ENCODE data around the gene SHC2.
"Not testable (repeated sequence)": the region's sequence is repeated elsewhere in the genome, so short reads cannot be mapped to it uniquely, and the experiment has no call there.

SHC2 gene

DNA sequence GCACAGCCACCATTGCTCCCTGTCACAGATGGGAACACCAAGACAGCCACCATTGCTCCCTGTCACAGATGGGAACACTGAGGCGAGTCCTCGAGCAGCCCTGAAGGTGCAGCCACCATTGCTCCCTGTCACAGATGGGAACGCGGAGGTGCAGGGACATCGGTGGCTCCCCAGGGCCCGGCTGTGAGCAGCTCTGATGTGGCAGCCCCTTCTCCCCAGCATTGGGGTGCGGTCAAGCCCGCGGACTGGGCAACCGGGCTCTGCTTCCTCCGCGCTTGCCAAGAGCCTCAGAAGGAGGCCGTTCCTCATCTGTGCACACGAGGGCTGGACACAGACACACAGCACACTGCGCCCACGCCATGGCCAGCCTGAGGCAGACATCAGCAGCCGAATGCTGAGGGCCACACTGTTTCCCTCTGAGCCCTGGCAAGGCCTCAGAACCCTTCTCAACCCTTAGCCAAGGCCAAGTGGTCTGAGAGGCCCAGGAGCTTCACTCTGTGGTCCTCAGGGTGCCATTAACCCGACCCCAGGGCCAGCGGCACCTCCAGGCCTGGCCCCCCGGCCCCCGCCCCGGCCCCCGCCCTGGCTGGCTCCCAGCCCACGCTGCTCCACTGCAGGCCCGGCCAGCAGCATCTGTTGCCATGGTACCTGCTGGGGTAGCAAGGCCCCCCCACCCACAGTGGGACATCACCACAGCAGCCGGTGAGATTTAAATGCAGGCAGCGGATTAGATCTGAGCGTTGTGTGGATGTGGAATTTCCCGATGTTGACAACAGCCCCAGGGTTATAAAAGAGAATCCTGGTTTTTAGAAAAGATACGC lies 70.2 kb downstream of the SHC2 start:
- no peak for DNase-seq (ENCODE audit: low read depth in 2 of 3, low spot score in 2 of 3)

DNA sequence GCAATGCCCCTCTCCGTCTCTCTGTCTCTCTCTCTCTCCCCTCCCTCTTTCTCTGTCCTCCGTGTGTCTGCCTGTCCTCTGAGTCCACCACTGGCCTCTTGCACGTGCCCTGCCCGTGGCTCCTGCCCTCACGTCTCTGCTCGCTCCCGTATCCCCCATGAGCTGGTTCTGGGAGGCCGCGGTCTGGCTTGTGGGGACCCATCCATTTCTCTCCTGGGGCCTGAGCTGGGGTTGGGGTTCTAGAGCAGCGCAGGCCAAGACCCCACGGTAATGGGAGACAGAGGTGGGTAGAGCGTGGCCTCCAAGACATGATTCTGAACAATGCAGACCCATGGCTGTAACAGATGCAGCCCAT lies 70.9 kb downstream of the SHC2 start:
- DNase-seq (ENCODE audit: low read depth in 2 of 3, low spot score in 2 of 3), result no peak

DNA sequence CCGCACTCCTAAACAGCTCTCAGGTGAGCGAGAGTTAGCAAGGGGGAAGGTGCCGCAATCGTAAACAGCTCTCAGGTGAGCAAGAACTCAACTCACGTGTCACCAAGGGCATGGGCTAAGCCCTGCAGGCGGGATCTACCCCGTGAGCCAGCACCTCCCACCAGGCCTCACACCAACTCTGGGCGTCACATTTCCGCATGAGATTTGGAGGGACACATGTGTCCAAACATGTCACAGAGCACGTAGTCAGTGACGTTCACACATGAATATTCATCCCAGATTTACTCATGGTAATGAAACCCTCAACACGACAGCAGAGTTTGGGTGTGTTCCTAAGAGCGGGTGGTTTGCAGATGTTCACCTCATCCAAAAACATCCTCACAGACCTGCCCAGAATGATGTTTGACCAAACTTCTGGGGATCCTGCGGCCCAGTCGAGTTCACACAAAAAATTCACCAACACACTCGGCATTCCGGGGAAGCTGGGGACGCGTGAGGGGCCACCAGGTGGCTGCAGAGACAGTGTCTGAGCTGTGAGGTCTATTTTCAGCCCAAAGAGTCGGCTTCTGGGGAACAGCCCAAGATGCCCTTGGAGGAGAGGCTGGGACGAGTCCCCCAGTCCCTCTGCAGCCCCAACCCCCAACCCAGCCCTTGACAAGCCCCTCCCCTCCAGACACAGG lies 71.4 kb downstream of the SHC2 start:
- DNase-seq (ENCODE audit: low read depth in 2 of 3, low spot score in 2 of 3), result no peak

DNA sequence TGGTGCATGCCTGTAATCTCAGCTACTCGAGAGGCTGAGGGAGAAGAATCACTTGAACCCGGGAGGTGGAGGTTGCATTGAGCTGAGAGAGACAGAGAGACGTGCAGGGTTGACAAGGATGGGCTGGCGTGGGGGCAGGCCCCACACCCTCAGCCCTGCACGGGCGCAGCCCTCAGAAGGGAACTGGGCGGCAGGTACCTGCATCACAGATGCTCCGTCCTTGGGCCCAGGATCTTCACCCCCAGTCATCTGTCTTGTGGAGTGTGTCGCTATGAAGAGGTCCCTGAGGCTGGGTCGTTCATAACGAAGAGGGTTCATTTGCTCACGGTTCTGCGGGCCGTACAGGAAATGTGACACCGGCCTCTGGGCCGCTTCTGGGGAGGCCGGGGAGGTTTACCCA lies 72.1 kb downstream of the SHC2 start:
- no peak for DNase-seq (ENCODE audit: low read depth in 2 of 3, low spot score in 2 of 3)

DNA sequence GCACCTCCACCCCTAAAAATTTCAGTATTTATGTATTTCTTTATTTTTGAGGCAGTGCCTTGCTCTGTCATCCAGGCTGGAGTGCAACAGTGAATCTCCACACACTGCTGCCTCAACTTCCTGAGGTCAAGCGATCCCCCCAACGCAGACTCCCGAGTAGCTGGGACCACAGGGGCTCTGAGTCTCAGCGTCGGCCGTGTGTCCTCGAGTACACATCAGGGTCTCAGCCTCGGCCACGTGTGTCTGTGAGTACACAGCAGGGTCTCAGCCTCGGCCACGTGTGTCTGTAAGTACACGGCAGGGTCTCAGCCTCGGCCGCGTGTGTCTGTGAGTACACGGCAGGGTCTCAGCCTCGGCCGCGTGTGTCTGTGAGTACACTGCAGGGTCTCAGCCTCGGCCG lies 73.1 kb downstream of the SHC2 start:
- DNase-seq (ENCODE audit: low read depth in 2 of 3, low spot score in 2 of 3), result no peak

DNA sequence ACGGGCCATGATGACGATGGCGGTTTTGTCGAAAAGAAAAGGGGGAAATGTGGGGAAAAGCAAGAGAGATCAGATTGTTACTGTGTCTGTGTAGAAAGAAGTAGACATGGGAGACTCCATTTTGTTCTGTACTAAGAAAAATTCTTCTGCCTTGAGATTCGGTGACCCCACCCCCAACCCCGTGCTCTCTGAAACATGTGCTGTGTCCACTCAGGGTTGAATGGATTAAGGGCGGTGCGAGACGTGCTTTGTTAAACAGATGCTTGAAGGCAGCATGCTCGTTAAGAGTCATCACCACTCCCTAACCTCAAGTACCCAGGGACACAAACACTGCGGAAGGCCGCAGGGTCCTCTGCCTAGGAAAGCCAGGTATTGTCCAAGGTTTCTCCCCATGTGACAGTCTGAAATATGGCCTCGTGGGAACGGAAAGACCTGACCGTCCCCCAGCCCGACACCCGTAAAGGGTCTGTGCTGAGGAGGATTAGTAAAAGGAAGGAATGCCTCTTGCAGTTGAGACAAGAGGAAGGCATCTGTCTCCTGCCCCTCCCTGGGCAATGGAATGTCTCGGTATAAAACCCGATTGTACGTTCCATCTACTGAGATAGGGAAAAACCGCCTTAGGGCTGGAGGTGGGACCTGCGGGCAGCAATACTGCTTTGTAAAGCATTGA lies 74.1 kb downstream of the SHC2 start:
- not testable (repeated sequence) for DNase-seq (ENCODE audit: low read depth in 2 of 3, low spot score in 2 of 3)

DNA sequence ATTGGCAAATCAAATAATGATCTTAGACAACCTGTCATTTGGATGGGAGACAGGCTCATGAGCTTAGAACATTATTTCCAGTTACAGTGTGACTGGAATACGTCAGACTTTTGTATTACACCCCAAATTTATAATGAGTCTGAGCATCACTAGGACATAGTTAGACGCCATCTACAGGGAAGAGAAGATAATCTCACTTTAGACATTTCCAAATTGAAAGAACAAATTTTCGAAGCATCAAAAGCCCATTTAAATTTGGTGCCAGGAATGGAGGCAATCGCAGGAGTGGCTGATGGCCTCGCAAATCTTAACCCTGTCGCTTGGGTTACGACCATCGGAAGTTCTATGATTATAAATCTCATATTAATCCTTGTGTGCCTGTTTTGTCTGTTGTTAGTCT lies 74.6 kb downstream of the SHC2 start:
- DNase-seq (ENCODE audit: low read depth in 2 of 3, low spot score in 2 of 3), result not testable (repeated sequence)

DNA sequence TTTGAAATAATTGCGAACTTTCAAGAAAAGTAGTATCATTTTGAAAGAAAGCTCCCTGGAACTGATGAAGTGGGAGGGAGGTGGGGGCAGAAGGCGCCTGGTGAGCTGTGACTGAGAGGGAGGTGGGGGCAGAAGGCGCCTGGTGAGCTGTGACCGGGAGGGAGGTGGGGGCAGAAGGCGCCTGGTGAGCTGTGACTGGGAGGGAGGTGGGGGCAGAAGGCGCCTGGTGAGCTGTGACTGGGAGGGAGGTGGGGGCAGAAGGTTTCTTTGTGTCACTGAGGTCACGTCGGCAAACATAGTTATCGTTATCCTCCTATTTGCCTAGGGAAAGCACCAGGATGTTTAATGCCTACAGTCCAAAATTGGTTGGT lies 76.0 kb downstream of the SHC2 start:
- no peak for DNase-seq (ENCODE audit: low read depth in 2 of 3, low spot score in 2 of 3)

DNA sequence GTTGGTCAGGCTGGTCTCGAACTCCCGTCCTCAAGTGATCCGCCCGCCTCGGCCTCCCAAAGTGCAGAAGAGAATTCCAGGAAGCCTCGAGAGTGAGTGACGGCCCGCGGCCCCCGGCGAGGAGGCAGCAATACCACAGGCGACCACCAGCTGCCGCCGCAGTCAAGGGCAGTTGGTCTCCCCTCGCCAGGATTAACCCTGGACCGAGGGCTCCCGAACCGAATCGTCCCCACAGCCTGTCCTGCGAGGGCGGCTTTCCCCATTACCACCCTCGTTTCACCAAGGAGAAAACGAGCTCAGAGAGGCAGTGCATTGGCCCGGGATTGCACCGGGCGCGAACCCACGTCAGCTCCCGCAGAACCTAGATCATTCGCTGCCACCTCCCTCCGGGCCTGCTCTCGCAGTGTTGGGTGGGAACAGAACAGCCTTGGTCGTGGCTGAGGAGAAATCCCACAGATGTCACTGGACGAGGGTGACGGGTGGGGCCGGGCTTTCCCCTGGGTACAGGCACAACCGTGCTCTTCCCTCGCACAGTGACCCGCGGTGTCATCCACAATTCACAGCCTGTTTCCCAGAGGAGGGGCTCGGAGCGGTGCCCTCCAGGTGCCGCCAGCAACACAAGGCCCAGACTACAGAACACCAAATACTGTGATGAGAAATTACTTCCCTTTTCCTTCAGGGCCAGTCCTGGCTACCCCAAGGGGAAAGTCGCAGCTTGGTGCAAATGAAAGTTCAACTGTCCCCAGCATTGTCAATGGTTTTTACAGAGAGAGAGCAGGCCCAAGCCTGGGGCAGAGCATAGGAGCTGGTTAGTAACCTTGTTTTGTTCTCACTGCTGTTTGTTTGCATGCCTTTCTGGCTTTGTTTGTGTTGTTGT lies 76.7 kb downstream of the SHC2 start:
- no peak for DNase-seq (ENCODE audit: low read depth in 2 of 3, low spot score in 2 of 3)

DNA sequence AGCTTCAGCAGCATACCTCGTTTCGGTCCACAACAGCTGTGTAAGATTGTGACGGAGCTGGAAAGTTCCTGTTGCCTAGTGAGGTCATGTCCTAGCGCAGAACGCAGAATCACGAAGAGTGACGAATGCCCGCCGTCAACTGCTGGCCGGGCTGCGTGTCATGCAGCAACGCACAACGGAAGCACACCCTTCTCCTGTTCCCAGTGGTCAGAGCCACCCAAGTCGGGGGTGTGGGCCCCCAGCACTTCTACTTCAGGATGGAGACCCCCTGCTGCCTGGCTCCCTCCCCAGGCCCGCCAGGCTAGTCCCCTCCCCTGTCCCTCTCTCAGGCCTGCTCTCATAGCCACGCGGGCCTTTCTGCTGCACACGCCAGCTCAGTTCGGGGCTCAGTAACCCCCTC lies 77.8 kb downstream of the SHC2 start:
- no peak for DNase-seq (ENCODE audit: low read depth in 2 of 3, low spot score in 2 of 3)

DNA sequence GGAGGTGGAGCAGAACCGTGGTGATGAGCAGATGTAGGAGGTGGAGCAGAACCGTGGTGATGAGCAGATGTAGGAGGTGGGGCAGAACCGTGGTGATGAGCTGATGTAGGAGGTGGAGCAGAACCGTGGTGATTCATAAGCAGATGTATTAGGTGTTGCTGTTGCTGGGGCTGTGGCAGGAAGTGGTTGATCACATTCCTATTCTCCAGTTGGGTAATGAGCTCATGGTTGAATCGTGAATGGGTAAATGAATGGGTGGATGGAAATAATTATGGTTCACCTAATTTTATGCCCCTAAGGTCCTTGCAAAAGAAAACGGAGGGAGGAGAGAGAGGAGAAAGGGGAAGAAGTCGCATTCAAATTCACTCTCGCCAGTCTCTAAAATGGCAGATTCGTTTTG lies 78.3 kb downstream of the SHC2 start:
- DNase-seq (ENCODE audit: low read depth in 2 of 3, low spot score in 2 of 3), result not testable (repeated sequence)

DNA sequence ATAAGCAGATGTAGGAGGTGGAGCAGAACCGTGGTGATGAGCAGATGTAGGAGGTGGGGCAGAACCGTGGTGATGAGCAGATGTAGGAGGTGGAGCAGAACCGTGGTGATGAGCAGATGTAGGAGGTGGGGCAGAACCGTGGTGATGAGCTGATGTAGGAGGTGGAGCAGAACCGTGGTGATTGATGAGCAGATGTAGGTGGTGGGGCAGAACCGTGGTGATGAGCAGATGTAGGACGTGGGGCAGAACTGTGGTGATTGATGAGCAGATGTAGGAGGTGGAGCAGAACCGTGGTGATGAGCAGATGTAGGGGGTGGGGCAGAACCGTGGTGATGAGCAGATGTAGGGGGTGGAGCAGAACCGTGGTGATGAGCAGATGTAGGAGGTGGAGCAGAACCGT lies 78.9 kb downstream of the SHC2 start:
- peak in 1 of 3 experiments; percentile 13 for DNase-seq (ENCODE audit: low read depth in 2 of 3, low spot score in 2 of 3)

DNA sequence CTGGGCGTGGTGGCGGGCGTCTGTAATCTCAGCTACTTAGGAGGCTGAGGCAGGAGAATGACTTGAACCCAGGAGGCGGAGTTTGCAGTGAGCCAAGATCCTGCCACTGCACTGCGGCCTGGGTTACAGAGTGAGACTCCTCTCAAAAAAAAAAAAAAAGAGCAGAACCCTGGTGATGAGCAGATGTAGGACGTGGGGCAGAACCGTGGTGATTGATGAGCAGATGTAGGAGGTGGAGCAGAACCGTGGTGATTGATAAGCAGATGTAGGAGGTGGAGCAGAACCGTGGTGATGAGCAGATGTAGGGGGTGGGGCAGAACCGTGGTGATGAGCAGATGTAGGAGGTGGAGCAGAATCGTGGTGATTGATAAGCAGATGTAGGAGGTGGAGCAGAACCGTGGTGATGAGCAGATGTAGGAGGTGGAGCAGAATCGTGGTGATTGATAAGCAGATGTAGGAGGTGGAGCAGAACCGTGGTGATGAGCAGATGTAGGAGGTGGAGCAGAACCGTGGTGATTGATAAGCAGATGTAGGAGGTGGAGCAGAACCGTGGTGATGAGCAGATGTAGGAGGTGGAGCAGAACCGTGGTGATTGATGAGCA lies 80.1 kb downstream of the SHC2 start:
- DNase-seq (ENCODE audit: low read depth in 2 of 3, low spot score in 2 of 3), result not testable (repeated sequence)

DNA sequence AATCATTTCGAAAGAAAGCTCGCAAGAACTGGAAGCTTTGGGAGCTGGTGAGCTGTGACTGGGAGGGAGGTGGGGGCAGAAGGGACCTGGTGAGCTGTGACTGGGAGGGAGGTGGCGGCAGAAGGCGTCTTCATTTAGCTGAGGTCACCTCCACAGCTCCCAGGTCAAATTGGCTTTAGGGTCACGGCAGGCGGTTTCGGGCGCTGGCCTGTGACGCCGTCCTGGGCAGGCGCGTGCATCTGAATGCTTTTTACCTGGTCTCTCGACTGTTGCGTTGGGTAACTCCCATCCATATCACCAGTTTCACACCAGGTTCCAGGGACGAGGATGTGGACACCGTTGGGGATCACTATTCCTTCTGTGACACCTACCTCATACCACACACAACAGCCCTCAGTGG lies 81.0 kb downstream of the SHC2 start:
- DNase-seq (ENCODE audit: low read depth in 2 of 3, low spot score in 2 of 3), result no peak

DNA sequence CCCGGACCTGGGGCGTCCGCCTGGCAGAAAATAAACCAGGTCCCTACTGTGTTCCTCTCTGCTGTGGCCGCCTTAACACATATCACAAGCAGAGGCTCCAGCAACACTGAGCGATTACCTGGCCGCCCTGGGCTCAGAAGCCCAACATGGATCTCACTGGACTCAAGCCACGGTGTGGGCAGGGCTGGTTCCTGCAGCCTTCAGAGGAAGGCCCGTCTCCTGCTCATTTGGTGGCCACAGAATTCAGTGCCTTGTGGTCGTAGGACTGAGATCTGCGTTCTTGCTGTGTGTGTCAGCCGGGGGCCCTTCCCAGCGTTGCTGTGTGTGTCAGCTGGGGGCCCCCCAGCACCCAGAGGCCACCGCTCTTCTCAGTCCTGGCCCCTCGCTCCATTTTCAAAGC lies 82.1 kb downstream of the SHC2 start:
- no peak for DNase-seq (ENCODE audit: low read depth in 2 of 3, low spot score in 2 of 3)

DNA sequence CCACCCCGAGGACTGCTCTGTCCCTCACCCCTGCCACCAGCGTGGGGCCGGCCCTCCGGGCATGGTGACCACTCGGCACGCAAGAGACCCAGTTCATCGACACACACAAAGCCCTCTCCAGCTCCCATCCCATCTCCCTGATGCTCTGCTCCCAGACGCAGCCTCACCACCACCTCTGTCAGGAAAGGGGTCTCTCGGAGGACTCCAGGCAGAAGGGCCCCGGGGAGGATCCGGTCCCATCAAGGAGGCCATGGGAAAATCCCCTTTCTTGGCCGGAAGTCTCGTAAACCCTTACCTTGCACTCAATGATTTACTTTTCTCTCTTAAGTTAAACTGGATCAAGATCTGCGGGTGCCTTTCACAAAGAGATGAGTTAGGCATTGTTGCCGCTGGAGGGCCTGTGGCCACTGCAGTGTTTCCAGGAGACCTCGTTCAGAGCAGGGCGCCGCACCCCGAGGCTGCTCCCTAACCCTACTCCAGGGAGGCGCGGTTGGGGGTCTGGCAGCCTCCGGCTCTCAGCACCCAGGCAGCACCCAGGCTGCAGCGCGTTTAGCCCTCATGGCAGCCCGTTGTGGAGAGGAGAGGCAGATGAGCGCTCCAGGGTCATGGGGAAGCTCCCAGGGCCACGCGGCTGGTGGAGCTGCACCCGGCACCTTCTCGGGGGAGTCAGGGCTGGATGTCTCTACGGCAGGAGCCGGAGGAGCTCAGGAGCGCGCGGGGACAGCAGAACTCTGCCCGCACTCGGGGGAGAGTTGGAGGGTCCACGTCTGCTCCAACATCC lies 82.8 kb downstream of the SHC2 start:
- DNase-seq (ENCODE audit: low read depth in 2 of 3, low spot score in 2 of 3), result no peak

DNA sequence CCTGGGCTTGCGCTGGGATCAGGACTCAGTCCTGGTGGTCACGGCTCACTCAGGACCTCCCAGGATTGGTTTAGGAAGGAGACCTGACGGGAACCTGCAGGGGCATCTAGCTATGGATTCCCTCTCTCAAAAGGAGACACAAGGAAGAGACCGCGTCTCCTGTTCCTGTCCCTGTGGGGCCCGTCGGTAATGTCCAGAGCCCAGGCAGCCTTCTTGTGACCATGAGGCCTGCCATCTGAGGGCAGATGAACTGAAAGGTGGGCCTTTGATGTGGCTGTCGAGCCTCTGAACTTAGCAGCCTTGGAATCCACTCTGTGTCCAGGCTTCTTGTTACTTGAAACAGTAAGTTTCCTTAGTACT lies 84.7 kb downstream of the SHC2 start:
- no peak for DNase-seq (ENCODE audit: low read depth in 2 of 3, low spot score in 2 of 3)

DNA sequence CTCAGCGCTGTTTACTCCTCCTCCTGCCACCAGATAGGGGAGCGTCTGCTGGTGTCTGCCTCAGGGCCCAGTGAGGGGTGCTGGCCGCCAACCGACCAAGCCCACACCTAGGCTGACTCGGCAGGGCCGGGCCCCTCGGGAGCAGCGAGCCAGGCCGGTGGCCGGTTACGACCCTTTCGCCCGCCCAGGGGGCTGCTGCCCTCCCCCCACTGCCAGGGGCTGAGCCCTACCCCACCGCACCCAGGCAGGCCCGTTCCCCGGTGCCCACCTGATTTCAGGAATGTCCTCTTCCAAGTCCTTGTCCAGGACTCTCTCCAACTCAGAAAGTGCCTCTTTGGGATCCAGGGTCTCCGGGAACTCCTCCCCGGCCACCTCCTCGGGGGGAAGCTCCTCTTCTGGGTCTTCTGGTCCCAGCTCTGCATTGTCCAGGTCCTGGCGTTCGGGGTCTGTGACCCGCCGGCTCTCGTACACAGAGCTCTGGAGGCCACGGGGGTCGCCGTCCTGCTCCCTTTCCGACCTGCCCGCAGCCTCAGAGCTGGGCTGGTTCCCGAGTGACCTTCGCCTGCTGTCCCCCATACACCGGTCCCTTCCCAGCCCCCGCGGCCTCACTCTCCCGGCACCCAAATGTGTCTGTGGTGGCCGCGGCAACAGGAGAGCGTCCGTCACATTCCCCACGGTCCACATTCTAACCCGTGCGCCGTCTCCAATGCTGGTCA lies 85.3 kb downstream of the SHC2 start:
- DNase-seq (ENCODE audit: low read depth in 2 of 3, low spot score in 2 of 3), result no peak

DNA sequence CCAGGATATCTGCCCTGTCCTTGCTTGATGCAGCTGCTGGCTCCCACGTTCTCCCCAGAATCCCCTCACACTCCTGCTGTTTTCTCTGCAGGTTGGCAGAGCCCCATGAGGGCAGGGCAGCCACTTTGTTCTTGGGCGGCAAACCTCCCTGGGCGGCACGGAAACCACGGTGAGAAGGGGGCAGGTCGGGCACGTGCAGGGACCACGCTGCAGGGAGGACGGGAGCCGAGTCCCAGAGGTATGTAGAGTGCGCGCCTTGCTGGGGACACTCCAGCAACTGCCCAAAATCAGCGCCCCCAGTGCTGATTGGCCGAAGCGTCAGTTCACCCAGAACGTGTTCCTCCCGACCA lies 86.0 kb downstream of the SHC2 start:
- DNase-seq (ENCODE audit: low read depth in 2 of 3, low spot score in 2 of 3), result no peak
